HEK293 (cell line): Measurements from ENCODE around the gene PAQR6.

Source experiments
- BCL6B ChIP-seq: fragments of 450-650 bp; formaldehyde crosslinking; IDR thresholded peaks from 2 replicates; pipeline ENCODE4 v1.5.1; 2017; ENCODE audit warnings: missing biosample characterization, missing genetic modification characterization
- FEZF1 ChIP-seq: fragments of 450-650 bp; formaldehyde crosslinking; IDR thresholded peaks from 2 replicates; pipeline ENCODE4 v1.5.1; 2016; ENCODE audit warnings: missing biosample characterization, missing genetic modification characterization
- GLIS2 ChIP-seq: fragments of 450-650 bp; formaldehyde crosslinking; IDR thresholded peaks from 2 replicates; pipeline ENCODE4 v1.5.1; 2016; ENCODE audit warnings: missing biosample characterization, missing genetic modification characterization
- TRIM28 ChIP-seq: IDR thresholded peaks from 2 replicates; pipeline ENCODE4 v1.6.1; 2011; ENCODE audit warnings: low read length, control low read depth, borderline replicate concordance
- ZBTB10 ChIP-seq: fragments of 450-650 bp; formaldehyde crosslinking; IDR thresholded peaks from 2 replicates; pipeline ENCODE4 v1.5.1; 2016; ENCODE audit warnings: missing biosample characterization, missing genetic modification characterization
- ZBTB11 ChIP-seq: fragments of 450-650 bp; formaldehyde crosslinking; conservative IDR thresholded peaks from 2 replicates; pipeline ENCODE4 v1.5.1; 2016; ENCODE audit warnings: low read depth, missing biosample characterization, missing genetic modification characterization
- ZEB2 ChIP-seq: fragments of 450-650 bp; formaldehyde crosslinking; IDR thresholded peaks from 2 replicates; pipeline ENCODE4 v1.5.1; 2016; ENCODE audit warnings: missing biosample characterization, missing genetic modification characterization
- ZNF121 ChIP-seq: fragments of 450-650 bp; formaldehyde crosslinking; IDR thresholded peaks from 2 replicates; pipeline ENCODE4 v1.5.1; 2016; ENCODE audit warnings: missing biosample characterization, missing genetic modification characterization
- ZNF140 ChIP-seq: fragments of 450-650 bp; formaldehyde crosslinking; IDR thresholded peaks from 2 replicates; pipeline ENCODE4 v1.5.1; 2016; ENCODE audit warnings: missing biosample characterization, missing genetic modification characterization
- ZNF223 ChIP-seq: fragments of 450-650 bp; formaldehyde crosslinking; IDR thresholded peaks from 2 replicates; pipeline ENCODE4 v1.5.1; 2016; ENCODE audit warnings: missing biosample characterization, missing genetic modification characterization
- ZNF354C ChIP-seq: fragments of 450-650 bp; formaldehyde crosslinking; IDR thresholded peaks from 2 replicates; pipeline ENCODE4 v1.5.1; 2016; ENCODE audit warnings: missing biosample characterization, missing genetic modification characterization, low read depth, borderline replicate concordance
- ZNF394 ChIP-seq: fragments of 450-650 bp; formaldehyde crosslinking; IDR thresholded peaks from 2 replicates; pipeline ENCODE4 v1.5.1; 2016; ENCODE audit warnings: missing biosample characterization, missing genetic modification characterization, mild to moderate bottlenecking, moderate library complexity, borderline replicate concordance
- ZNF548 ChIP-seq: fragments of 450-650 bp; formaldehyde crosslinking; IDR thresholded peaks from 2 replicates; pipeline ENCODE4 v1.5.1; 2016; ENCODE audit warnings: missing biosample characterization, missing genetic modification characterization
- ZNF621 ChIP-seq: fragments of 450-650 bp; formaldehyde crosslinking; IDR thresholded peaks from 2 replicates; pipeline ENCODE4 v1.5.1; 2017; ENCODE audit warnings: missing biosample characterization, missing genetic modification characterization
- ZNF660 ChIP-seq: fragments of 450-650 bp; IDR thresholded peaks from 2 replicates; pipeline ENCODE4 v1.5.1; 2018; ENCODE audit warnings: missing biosample characterization, mild to moderate bottlenecking, missing genetic modification characterization
- ZNF701 ChIP-seq: fragments of 450-650 bp; formaldehyde crosslinking; IDR thresholded peaks from 2 replicates; pipeline ENCODE4 v1.5.1; 2016; ENCODE audit warnings: missing biosample characterization, missing genetic modification characterization
- ZNF768 ChIP-seq: fragments of 450-650 bp; formaldehyde crosslinking; IDR thresholded peaks from 2 replicates; pipeline ENCODE4 v1.5.1; 2018; ENCODE audit warnings: missing biosample characterization, mild to moderate bottlenecking, missing genetic modification characterization
- ZNF776 ChIP-seq: fragments of 450-650 bp; formaldehyde crosslinking; IDR thresholded peaks from 2 replicates; pipeline ENCODE4 v1.5.0; 2017; ENCODE audit warnings: missing biosample characterization, missing genetic modification characterization, borderline replicate concordance
- ZSCAN30 ChIP-seq: fragments of 450-650 bp; IDR thresholded peaks from 2 replicates; pipeline ENCODE4 v1.5.1; 2018; ENCODE audit warnings: missing biosample characterization, mild to moderate bottlenecking, missing genetic modification characterization, moderate library complexity
- TF ChIP-seq, protein P1 (sequence below): fragments of 450-650 bp; IDR thresholded peaks from 2 replicates; pipeline ENCODE4 v1.5.1; 2018; ENCODE audit warnings: missing biosample characterization, mild to moderate bottlenecking, missing genetic modification characterization
- TF ChIP-seq, protein P2 (sequence below): fragments of 450-650 bp; formaldehyde crosslinking; IDR thresholded peaks from 2 replicates; pipeline ENCODE4 v1.5.1; 2017; ENCODE audit warnings: missing biosample characterization, missing genetic modification characterization
- TF ChIP-seq, protein P3 (sequence below): fragments of 450-650 bp; formaldehyde crosslinking; IDR thresholded peaks from 2 replicates; pipeline ENCODE4 v1.5.1; 2016; ENCODE audit warnings: missing biosample characterization, missing genetic modification characterization
- TF ChIP-seq, protein P4 (sequence below): fragments of 450-650 bp; formaldehyde crosslinking; IDR thresholded peaks from 2 replicates; pipeline ENCODE4 v1.5.1; 2017; ENCODE audit warnings: missing biosample characterization, missing genetic modification characterization
- TF ChIP-seq, protein P5 (sequence below): fragments of 450-650 bp; formaldehyde crosslinking; IDR thresholded peaks from 2 replicates; pipeline ENCODE4 v1.5.1; 2016; ENCODE audit warnings: missing biosample characterization, missing genetic modification characterization

Gene PAQR6

DNA sequence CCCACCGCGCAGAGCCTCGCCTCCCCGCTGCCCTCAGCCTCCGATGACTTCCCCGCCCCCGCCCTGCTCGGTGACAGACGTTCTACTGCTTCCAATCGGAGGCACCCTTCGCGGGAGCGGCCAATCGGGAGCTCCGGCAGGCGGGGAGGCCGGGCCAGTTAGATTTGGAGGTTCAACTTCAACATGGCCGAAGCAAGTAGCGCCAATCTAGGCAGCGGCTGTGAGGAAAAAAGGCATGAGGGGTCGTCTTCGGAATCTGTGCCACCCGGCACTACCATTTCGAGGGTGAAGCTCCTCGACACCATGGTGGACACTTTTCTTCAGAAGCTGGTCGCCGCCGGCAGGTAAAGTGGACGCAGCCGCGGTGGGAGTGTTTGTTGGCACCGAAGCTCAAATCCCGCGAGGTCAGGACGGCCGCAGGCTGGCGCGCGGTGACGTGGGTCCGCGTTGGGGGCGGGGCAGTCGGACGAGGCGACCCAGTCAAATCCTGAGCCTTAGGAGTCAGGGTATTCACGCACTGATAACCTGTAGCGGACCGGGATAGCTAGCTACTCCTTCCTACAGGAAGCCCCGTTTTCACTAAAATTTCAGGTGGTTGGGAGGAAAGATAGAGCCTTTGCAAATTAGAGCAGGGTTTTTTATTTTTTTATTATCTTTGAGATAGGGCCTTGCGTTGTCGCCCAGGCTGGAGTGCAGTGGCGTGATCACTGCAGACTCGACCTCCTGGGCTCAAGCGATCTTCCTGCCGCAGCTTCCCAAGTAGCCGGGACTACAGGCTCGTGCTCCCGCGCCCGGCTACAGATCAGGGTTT is 34.8 kb downstream of the PAQR6 start, which contains the start of gene PMF1 (continued):
- TF ChIP-seq ZBTB11 (peak; percentile 32; the same call in 1 of the 2 replicates), ZNF140 (tag by site-specific recombination) (no peak), BCL6B (tag by site-specific recombination) (no peak), FEZF1 (peak; percentile 48), ZNF776 (tag by site-specific recombination) (no peak), ZEB2 (tag by site-specific recombination) (peak; percentile 84), ZBTB10 (peak; percentile 69; the same call in 1 of the 2 replicates), TRIM28 (peak; percentile 30; the same call in 1 of the 2 replicates), ZNF394 (peak; percentile 91), ZNF121 (tag by site-specific recombination) (no peak), ZNF701 (tag by site-specific recombination) (no peak), ZNF548 (tag by site-specific recombination) (no peak), ZSCAN30 (tag by site-specific recombination) (no peak), ZNF354C (tag by site-specific recombination) (no peak), ZNF768 (tag by site-specific recombination) (no peak), GLIS2 (tag by site-specific recombination) (no peak), ZNF223 (tag by site-specific recombination) (no peak), ZNF621 (tag by site-specific recombination) (no peak), ZNF660 (tag by site-specific recombination) (peak; percentile 74; the same call in 1 of the 2 replicates)
- TF ChIP-seq, protein P1, sequence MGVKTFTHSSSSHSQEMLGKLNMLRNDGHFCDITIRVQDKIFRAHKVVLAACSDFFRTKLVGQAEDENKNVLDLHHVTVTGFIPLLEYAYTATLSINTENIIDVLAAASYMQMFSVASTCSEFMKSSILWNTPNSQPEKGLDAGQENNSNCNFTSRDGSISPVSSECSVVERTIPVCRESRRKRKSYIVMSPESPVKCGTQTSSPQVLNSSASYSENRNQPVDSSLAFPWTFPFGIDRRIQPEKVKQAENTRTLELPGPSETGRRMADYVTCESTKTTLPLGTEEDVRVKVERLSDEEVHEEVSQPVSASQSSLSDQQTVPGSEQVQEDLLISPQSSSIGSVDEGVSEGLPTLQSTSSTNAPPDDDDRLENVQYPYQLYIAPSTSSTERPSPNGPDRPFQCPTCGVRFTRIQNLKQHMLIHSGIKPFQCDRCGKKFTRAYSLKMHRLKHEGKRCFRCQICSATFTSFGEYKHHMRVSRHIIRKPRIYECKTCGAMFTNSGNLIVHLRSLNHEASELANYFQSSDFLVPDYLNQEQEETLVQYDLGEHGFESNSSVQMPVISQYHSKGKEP (tag by site-specific recombination), result no peak
- TF ChIP-seq, protein P2, sequence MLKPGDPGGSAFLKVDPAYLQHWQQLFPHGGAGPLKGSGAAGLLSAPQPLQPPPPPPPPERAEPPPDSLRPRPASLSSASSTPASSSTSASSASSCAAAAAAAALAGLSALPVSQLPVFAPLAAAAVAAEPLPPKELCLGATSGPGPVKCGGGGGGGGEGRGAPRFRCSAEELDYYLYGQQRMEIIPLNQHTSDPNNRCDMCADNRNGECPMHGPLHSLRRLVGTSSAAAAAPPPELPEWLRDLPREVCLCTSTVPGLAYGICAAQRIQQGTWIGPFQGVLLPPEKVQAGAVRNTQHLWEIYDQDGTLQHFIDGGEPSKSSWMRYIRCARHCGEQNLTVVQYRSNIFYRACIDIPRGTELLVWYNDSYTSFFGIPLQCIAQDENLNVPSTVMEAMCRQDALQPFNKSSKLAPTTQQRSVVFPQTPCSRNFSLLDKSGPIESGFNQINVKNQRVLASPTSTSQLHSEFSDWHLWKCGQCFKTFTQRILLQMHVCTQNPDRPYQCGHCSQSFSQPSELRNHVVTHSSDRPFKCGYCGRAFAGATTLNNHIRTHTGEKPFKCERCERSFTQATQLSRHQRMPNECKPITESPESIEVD, result no peak
- TF ChIP-seq, protein P3, sequence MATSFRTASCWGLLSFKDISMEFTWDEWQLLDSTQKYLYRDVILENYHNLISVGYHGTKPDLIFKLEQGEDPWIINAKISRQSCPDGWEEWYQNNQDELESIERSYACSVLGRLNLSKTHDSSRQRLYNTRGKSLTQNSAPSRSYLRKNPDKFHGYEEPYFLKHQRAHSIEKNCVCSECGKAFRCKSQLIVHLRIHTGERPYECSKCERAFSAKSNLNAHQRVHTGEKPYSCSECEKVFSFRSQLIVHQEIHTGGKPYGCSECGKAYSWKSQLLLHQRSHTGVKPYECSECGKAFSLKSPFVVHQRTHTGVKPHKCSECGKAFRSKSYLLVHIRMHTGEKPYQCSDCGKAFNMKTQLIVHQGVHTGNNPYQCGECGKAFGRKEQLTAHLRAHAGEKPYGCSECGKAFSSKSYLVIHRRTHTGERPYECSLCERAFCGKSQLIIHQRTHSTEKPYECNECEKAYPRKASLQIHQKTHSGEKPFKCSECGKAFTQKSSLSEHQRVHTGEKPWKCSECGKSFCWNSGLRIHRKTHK (tag by site-specific recombination), result no peak
- TF ChIP-seq, protein P4, sequence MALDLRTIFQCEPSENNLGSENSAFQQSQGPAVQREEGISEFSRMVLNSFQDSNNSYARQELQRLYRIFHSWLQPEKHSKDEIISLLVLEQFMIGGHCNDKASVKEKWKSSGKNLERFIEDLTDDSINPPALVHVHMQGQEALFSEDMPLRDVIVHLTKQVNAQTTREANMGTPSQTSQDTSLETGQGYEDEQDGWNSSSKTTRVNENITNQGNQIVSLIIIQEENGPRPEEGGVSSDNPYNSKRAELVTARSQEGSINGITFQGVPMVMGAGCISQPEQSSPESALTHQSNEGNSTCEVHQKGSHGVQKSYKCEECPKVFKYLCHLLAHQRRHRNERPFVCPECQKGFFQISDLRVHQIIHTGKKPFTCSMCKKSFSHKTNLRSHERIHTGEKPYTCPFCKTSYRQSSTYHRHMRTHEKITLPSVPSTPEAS, result no peak
- TF ChIP-seq, protein P5, sequence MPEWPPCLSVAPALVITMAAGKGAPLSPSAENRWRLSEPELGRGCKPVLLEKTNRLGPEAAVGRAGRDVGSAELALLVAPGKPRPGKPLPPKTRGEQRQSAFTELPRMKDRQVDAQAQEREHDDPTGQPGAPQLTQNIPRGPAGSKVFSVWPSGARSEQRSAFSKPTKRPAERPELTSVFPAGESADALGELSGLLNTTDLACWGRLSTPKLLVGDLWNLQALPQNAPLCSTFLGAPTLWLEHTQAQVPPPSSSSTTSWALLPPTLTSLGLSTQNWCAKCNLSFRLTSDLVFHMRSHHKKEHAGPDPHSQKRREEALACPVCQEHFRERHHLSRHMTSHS (tag by site-specific recombination), result no peak
